T47D (cell line): Measurements from ENCODE around the gene SUCLG2.

Experiments used
- DNase-seq, 2 experiments: peaks; one replicate each; pipeline versions ENCODE4 v3.0.0 to v3.0.0-alpha.2; 2011 to 2012; ENCODE audit warnings: low read depth in 1 of 2, low spot score in 1 of 2
- JUND ChIP-seq: IDR thresholded peaks from 2 replicates; pipeline ENCODE4 v1.6.1; 2012; ENCODE audit warnings: low read depth
- in situ Hi-C: cut with HindIII; loops from 2 replicates; pipeline ENCODE4 v1.10.0; 2016; ENCODE audit warnings: low sequenced_read_pairs, low pct_unique_long_range_greater_than_20kb

SUCLG2 gene

DNA sequence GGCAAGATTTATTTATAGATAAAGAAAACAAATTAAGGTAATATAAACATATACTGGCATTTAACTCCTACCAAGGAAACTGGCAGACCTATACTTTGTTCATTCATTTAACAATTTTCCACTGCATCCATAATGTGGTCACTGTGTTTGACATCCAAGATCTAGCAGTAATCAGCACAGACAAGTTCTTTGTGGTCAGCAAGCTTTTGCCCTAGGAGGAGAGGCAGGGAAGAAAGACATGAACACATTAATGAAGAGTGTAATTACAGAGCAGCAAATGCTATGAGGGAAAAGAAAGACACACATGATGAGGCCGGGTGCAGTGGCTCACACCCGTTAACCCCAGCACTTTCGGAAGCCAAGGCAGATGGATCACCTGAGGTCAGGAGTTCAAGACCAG, 34.4 kb downstream of the SUCLG2 start:
- in situ Hi-C loops, result no loop called here
- no peak for TF ChIP-seq JUND
- DNase-seq, result no peak

- DNase-seq, result no peak
- in situ Hi-C loops, result no loop called here
- TF ChIP-seq JUND, result no peak
Measured at GRCh38 chr3:67617518-67617917, 36.9 kb downstream of the SUCLG2 start.

GRCh38 chr3:67616046-67616445, 38.4 kb downstream of the SUCLG2 start:
- in situ Hi-C loops, result no loop called here
- DNase-seq, result no peak
- no peak for TF ChIP-seq JUND

- TF ChIP-seq JUND, result no peak
- no peak for DNase-seq
- in situ Hi-C loops, result no loop called here
Measured at GRCh38 chr3:67614195-67614594, 40.2 kb downstream of the SUCLG2 start.

DNA sequence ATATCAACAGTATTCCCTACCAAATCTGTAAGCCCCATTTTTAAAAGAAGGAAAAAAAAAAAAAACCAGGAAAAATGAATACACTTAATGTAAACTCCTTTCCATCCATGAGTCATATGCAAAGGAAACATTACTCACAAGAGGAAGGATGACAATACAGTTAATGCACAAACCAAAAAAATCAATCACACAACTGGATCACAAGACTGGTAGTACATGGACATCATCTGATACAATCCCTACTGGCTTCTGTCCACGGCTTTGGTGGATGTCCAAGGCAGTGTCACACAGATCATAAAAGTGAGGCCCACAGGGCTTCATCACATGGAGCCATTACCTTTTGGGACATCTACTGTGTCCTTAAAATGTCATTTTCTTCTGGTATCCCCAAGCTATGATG, 44.0 kb downstream of the SUCLG2 start:
- no peak for DNase-seq
- in situ Hi-C loops, result no loop called here
- TF ChIP-seq JUND, result no peak

DNA sequence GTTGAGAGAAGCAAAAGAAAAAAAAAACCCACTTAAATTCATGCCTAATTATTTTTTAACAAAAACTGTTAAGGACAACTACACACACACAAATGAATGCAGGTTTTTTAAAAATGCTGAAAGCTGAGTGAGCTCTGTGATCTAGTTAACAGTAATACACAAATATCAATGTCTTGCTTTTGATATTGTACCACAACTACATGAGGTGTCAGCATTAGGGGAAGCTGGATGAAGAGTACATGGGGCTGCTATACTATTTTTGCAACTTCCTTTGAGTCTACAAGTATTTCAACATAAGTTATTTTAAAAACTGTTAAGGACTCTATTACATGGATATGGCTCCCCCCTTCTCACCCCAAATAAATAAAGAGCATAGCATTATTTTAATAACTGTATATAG, 44.7 kb downstream of the SUCLG2 start:
- TF ChIP-seq JUND, result no peak
- no peak for DNase-seq
- in situ Hi-C loops, result no loop called here

DNA sequence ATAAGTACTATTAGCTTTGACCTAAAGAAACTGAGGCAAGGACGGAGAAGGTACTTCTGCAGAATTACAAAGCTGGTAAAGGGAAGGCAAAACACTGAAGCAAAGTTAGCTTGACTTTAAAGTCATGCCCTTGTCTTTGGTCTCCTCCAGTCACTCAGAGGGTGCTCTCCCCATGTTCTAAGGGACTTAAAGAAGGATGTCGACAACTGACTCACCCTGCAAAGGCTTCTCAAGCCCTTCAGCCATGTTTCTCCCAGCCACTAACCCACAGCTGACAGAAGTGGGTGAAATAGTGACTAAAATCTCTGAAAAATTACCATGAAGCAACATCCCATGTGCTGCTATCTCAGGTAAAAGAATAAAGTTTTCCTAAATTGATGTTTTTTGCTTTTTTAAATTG, 46.4 kb downstream of the SUCLG2 start:
- in situ Hi-C loops, result no loop called here
- DNase-seq, result no peak
- no peak for TF ChIP-seq JUND

GRCh38 chr3:67605377-67605776, 49.0 kb downstream of the SUCLG2 start:
- in situ Hi-C loops, result no loop called here
- peak in 1 of 2 experiments; percentile 19 for DNase-seq
- TF ChIP-seq JUND, result no peak

DNA sequence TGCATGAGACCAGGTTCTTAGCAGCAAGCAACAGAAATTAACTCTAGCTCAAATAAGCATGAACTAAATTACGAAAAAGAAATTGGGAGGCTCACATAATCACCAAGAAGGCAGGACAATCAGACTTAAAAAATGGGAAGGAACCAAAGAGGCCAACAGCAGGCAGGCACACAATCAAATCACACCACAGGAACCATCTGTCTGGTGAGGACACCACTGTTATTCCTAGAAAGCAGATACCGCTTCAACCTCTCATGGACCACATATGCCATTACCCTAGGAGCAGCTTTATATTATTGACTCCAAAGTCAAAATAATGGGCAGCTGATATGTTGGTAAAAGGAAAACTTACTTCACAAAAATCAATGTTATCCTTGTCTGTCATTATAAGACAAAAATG, 51.6 kb downstream of the SUCLG2 start:
- in situ Hi-C loops, result no loop called here
- no peak for TF ChIP-seq JUND
- no peak for DNase-seq

DNA sequence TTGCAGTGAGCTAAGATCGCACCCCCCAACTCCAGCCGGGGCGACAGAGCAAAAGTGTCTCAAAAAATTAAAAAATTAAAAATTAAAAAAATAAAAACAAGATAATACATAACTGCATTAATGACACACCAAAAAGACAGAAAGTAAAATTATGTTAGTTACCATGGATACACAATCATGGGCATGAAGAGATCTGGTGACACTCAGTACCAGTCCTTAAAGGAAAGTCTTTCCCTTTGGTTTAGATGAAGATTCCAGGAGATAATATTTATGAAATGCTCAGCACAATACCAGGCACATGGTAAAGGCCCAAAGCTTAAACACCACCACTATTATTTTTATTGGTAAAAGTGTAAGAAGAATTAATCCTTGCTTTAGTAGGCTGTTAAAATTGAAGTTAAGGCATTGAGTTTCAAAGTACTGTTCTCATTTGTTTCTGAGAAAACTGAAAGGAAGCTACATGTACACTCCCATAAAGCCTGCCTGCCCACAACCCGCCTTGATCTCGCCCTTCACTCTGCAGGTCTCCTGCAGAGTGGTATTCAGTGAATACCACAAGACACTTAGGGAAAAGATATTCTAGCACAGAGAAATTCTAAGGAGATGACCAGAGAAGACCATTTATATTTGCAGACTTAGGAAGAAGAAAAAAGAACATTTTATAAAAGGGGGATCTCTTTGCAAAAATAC, 52.3 kb downstream of the SUCLG2 start:
- in situ Hi-C loops, result no loop called here
- DNase-seq, result no peak
- TF ChIP-seq JUND, result no peak

DNA sequence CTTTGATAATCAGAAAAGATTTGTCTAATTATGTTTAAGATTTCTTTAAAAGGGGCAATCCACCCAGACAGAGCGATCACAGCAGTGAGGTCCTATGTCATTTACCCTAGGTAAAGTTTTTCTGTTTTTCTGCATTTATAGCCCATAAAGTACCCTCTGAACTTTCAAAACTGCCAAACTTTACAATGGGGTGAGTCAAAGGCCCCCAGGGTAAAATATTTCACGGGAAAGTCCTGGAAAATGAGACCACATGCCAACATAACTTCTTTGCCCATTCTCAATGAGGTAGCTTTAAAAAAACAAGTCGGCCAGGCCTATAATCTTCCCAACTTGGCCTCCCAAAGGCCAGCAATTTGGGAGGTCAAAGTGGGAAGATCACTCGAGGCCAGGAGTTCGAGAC, 53.0 kb downstream of the SUCLG2 start:
- no peak for DNase-seq
- in situ Hi-C loops, result no loop called here
- no peak for TF ChIP-seq JUND

GRCh38 chr3:67599821-67600220, 54.6 kb downstream of the SUCLG2 start:
- in situ Hi-C loops, result no loop called here
- no peak for TF ChIP-seq JUND
- DNase-seq, result no peak

- no peak for TF ChIP-seq JUND
- no peak for DNase-seq
- in situ Hi-C loops, result no loop called here
Measured at GRCh38 chr3:67598814-67599556, 55.4 kb downstream of the SUCLG2 start.
